Upper lobe of left lung (tissue), 6 donors: ENCODE measurements around the gene DNAI1. TPM values are rescaled to one million over a fixed set of nuclear protein-coding genes. Genes with fewer than 3 reads are reported as not detected.

Source experiments
- ATAC-seq, 2 donors: fragments of 200-7000 bp; cut with Tn5 transposase; one replicate each; pipeline ENCODE4 v1.9.1; 2022; ENCODE audit warnings: mild to moderate bottlenecking in 2 of 2, moderate library complexity in 2 of 2; ENCODE audit not compliant: low FRiP score in 2 of 2
- DNase-seq, 2 donors: peaks; one replicate each; pipeline ENCODE4 v3.0.0-alpha.2; 2019 to 2020
- H3K27ac ChIP-seq, 4 donors: fragments of 200-600 bp; sonication (generic); one replicate each; pipeline ENCODE4 v1.5.1; 2016 to 2019
- H3K27me3 ChIP-seq, 4 donors: fragments of 200-600 bp; sonication (generic); one replicate each; pipeline ENCODE4 v1.5.1; 2017 to 2019
- H3K36me3 ChIP-seq, 4 donors: fragments of 200-600 bp; sonication (generic); one replicate each; pipeline ENCODE4 v1.5.1; 2016 to 2019
- H3K4me1 ChIP-seq, 4 donors: fragments of 200-600 bp; sonication (generic); one replicate each; pipeline ENCODE4 v1.5.1; 2018 to 2019
- H3K4me3 ChIP-seq, 4 donors: fragments of 200-600 bp; sonication (generic); one replicate each; pipeline ENCODE4 v1.5.1; 2017 to 2019; ENCODE audit warnings: mild to moderate bottlenecking in 2 of 4, moderate library complexity in 1 of 4
- H3K9me3 ChIP-seq, 4 donors: fragments of 200-600 bp; sonication (generic); one replicate each; pipeline ENCODE4 v1.5.1; 2018 to 2019
- CTCF ChIP-seq, 6 experiments: fragments of 450-650 bp in 4 of 6; fragments of 200-600 bp in 2 of 6; sonication (generic) in 2 of 6; IDR thresholded peaks; one replicate each; pipeline ENCODE4 v1.5.1; 2016 to 2019; ENCODE audit warnings: antibody characterized with exemption in 6 of 6
- EP300 ChIP-seq, 4 donors: sonication (generic); formaldehyde crosslinking; IDR thresholded peaks; one replicate each; pipeline ENCODE4 v1.5.1; 2017; ENCODE audit warnings: antibody characterized with exemption in 4 of 4, control low read depth in 2 of 4
- POLR2A ChIP-seq, 4 donors: fragments of 450-650 bp; IDR thresholded peaks; one replicate each; pipeline ENCODE4 v1.5.1; 2016 to 2017; ENCODE audit warnings: antibody characterized with exemption in 4 of 4, mild to moderate bottlenecking in 2 of 4
- POLR2AphosphoS5 ChIP-seq, 2 donors: sonication (generic); formaldehyde crosslinking; IDR thresholded peaks; one replicate each; pipeline ENCODE4 v1.5.1; 2017; ENCODE audit warnings: antibody characterized with exemption in 2 of 2
- WGBS, 2 donors: methylation state at CpG; one replicate each; pipeline ENCODE4 v1.1.5; 2017 to 2018; 5-methylcytosine and 5-hydroxymethylcytosine counted together
- total RNA-seq, 6 donors: library from RNA; depleted of rRNA in 4 of 6; stranded (reverse); fragments of >200 nt in 4 of 6; gene quantifications; one replicate each; pipeline versions ENCODE4 v1.1.0 to v1.2.1, GENCODE V29; 2016 to 2021
- donor health status: DM: no; HTN: no; CAD: no; lungs with moderate emphysema.
- donor health status: DM: no; HTN: yes; CAD: no; lungs with severe emphysema.

DNAI1 gene
- total RNA-seq, 6 donors from 2014 or later = 0.37 to 39.8 (median 9.7) TPM

DNA sequence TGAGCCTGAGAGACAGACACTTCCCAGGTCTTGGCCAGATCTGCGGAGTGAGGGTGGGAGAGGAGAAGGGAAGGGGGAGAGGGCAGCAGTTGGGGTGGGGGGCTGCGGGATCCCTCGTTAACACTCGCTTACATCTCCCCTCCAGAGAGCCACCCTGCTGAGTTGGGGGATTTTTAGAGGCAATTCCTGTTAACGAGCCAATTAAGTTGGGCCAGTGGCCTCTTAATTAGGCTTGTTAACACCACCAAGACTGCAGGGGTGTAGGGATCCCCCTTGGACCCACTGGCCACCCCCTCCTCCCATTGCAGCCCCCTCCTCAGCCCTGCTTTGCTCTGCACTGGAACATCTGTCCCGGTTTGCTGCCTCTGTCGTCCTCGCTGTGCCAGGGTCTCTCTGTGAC, 107.3 kb downstream of the DNAI1 start:
- WGBS, 2 donors = 56 to 59% methylated on average over 8 of the region's 8 CpGs
- Histone ChIP-seq H3K27me3 (no peaks in the 10 kb centered on the region), H3K27ac (no peak overlapping the region)

GRCh38 chr9:34566322-34566721, 107.7 kb downstream of the DNAI1 start:
- no peak for DNase-seq
- TF ChIP-seq EP300 (IDR thresholded peaks at IDR 0.05) = no peak
- TF ChIP-seq CTCF (IDR thresholded peaks at IDR 0.05) = no peak
- no peak for TF ChIP-seq POLR2A (IDR thresholded peaks at IDR 0.05)
- no peak for TF ChIP-seq POLR2AphosphoS5 (IDR thresholded peaks at IDR 0.05)
- Histone ChIP-seq H3K4me1 (no peaks in the 10 kb centered on the region), H3K36me3 (no peaks in the 10 kb centered on the region), H3K9me3 (peaks cover 0 to 7% (median 2%) of the 10 kb centered on the region in 4 donors), H3K4me3 (no peak overlapping the region), H3K27ac (no peak overlapping the region), H3K27me3 (no peaks in the 10 kb centered on the region)
- 68 to 73% methylated on average over 5 to 7 of the region's 8 CpGs for WGBS, 2 donors
- ATAC-seq = no peak

More for the DNA sequence above, 107.3 kb downstream of the DNAI1 start:
- TF ChIP-seq POLR2A (IDR thresholded peaks at IDR 0.05) = no peak
- no peak for TF ChIP-seq EP300 (IDR thresholded peaks at IDR 0.05)
- TF ChIP-seq CTCF (IDR thresholded peaks at IDR 0.05) = no peak
- TF ChIP-seq POLR2AphosphoS5 (IDR thresholded peaks at IDR 0.05) = no peak
- DNase-seq (no peak), ATAC-seq (no peak)
- Histone ChIP-seq H3K9me3 (peaks cover 0 to 7% (median 2%) of the 10 kb centered on the region in 4 donors), H3K4me3 (no peak overlapping the region), H3K36me3 (no peaks in the 10 kb centered on the region), H3K4me1 (peaks cover 0 to 3% (median 0%) of the 10 kb centered on the region in 4 donors)

- H3K27ac ChIP-seq = no peak overlapping the region
- ATAC-seq (no peak), DNase-seq (no peak)
- no peaks in the 10 kb centered on the region for H3K4me1 ChIP-seq
- no peaks in the 10 kb centered on the region for H3K36me3 ChIP-seq
- no peak overlapping the region for H3K4me3 ChIP-seq
- no peak for TF ChIP-seq POLR2AphosphoS5 (IDR thresholded peaks at IDR 0.05)
- TF ChIP-seq CTCF (IDR thresholded peaks at IDR 0.05) = no peak
- TF ChIP-seq EP300 (IDR thresholded peaks at IDR 0.05) = no peak
- WGBS, 2 donors = 77 to 83% methylated on average over 6 of the region's 6 CpGs
- peaks cover 0 to 4% (median under 1%) of the 10 kb centered on the region in 4 donors for H3K9me3 ChIP-seq
- H3K27me3 ChIP-seq = no peaks in the 10 kb centered on the region
These were observed 108.4 kb downstream of the DNAI1 start for GRCh38 chr9:34566972-34567371.

DNA sequence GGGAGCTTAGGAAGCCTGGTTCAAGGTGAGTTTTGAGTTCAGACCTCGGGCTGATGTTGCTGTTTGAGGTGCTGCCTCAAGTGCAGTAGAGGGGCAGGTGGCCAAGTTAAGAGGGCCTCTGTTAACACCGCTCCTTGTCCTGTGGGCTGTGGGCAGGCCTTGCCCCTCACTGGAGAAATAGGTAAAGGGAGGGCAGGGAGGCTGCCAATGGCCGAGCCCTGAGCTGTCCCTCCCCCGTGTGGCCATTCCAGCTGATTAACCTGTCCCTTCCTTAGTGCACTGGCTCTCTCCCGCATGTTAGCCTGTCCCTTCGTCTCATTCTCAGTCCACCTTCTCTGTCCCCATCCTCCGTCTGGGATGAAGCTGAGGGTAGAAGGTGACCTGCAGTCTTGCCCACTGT, 109.5 kb downstream of the DNAI1 start:
- Histone ChIP-seq H3K27ac (no peak overlapping the region), H3K27me3 (no peaks in the 10 kb centered on the region), H3K4me1 (no peaks in the 10 kb centered on the region), H3K4me3 (no peak overlapping the region), H3K36me3 (no peaks in the 10 kb centered on the region), H3K9me3 (no peaks in the 10 kb centered on the region)
- no peak for TF ChIP-seq EP300 (IDR thresholded peaks at IDR 0.05)
- TF ChIP-seq CTCF (IDR thresholded peaks at IDR 0.05) = no peak
- TF ChIP-seq POLR2AphosphoS5 (IDR thresholded peaks at IDR 0.05) = no peak
- TF ChIP-seq POLR2A (IDR thresholded peaks at IDR 0.05) = no peak
- 64 to 67% methylated on average over 7 of the region's 7 CpGs for WGBS, 2 donors
- DNase-seq (no peak), ATAC-seq (no peak)

- no peaks in the 10 kb centered on the region for H3K4me1 ChIP-seq
- no peak overlapping the region for H3K4me3 ChIP-seq
- ATAC-seq (no peak), DNase-seq (no peak)
- H3K27ac ChIP-seq = no peak overlapping the region
- no peaks in the 10 kb centered on the region for H3K9me3 ChIP-seq
- H3K27me3 ChIP-seq = no peaks in the 10 kb centered on the region
- H3K36me3 ChIP-seq = no peaks in the 10 kb centered on the region
- 66% methylated on average over 12 of the region's 12 CpGs; no CpG with 5 or more reads in 1 of the 2 donors for WGBS, 2 donors
- TF ChIP-seq EP300 (IDR thresholded peaks at IDR 0.05) = no peak
- no peak for TF ChIP-seq POLR2A (IDR thresholded peaks at IDR 0.05)
- no peak for TF ChIP-seq POLR2AphosphoS5 (IDR thresholded peaks at IDR 0.05)
- TF ChIP-seq CTCF (IDR thresholded peaks at IDR 0.05) = no peak
These were observed 110.2 kb downstream of the DNAI1 start for GRCh38 chr9:34568774-34569173.
